NB4 (cell line): Measurements from ENCODE around the gene MYL12B.

Experiments used
- DNase-seq: peaks from one replicate; pipeline ENCODE4 v3.0.0; 2010; ENCODE audit warnings: low read depth
- H3K4me3 ChIP-seq: one replicate; pipeline ENCODE4 v1.5.1; 2011; ENCODE audit warnings: mild to moderate bottlenecking, low read depth, low read length, moderate library complexity
- CTCF ChIP-seq: IDR thresholded peaks from one replicate; pipeline ENCODE4 v1.5.1; 2012; ENCODE audit warnings: low read depth, low read length
- MAX ChIP-seq: IDR thresholded peaks from 2 replicates; pipeline ENCODE4 v1.6.1; 2011; ENCODE audit warnings: low read depth, low read length
- MYC ChIP-seq: IDR thresholded peaks from 2 replicates; pipeline ENCODE4 v1.6.1; 2011; ENCODE audit warnings: low read depth, low read length
- POLR2A ChIP-seq: IDR thresholded peaks from 2 replicates; pipeline ENCODE4 v1.6.1; 2011; ENCODE audit warnings: mild to moderate bottlenecking; ENCODE audit not compliant: insufficient read length; ENCODE audit errors: extremely low read depth

The MYL12B gene

GRCh38 chr18:3261373-3262233, at the start of gene MYL12B:
TSS of gene MYL12B (plus strand) at chr18:3262133. CDS start at chr18:3272899, 10,766 bp downstream.
- peak; percentile 91 for DNase-seq
- TF ChIP-seq POLR2A (peak; percentile 54), MYC (0 out of 2 replicates have a peak, but pooled peaks have one; percentile 24), CTCF (no peak)
- H3K4me3 ChIP-seq = peak within 1 kb of the TSS; percentile 99

- no peak overlapping the region for H3K4me3 ChIP-seq
- no peak for DNase-seq
- TF ChIP-seq MAX = no peak
- TF ChIP-seq POLR2A = no peak
- no peak for TF ChIP-seq CTCF
Observed at GRCh38 chr18:3212657-3213056, 49.3 kb upstream of the MYL12B start.

GRCh38 chr18:3213300-3214059, 48.5 kb upstream of the MYL12B start:
- peak; percentile 44 for DNase-seq
- no peak overlapping the region for H3K4me3 ChIP-seq

GRCh38 chr18:3214855-3215637, 46.9 kb upstream of the MYL12B start:
- no peak for DNase-seq
- H3K4me3 ChIP-seq = no peak overlapping the region
- TF ChIP-seq MAX (no peak), POLR2A (no peak), CTCF (no peak), MYC (no peak)

More at GRCh38 chr18:3213300-3214059, 48.5 kb upstream of the MYL12B start:
- TF ChIP-seq MAX (no peak), POLR2A (no peak), CTCF (no peak), MYC (no peak)

- no peak overlapping the region for H3K4me3 ChIP-seq
- DNase-seq = no peak
- TF ChIP-seq MYC (no peak), MAX (no peak), CTCF (no peak)
Observed at GRCh38 chr18:3216987-3217386, 44.9 kb upstream of the MYL12B start.
